Aorta (tissue), 5 donors: ENCODE results near the gene SKP1. TPM values are rescaled to one million over a fixed set of nuclear protein-coding genes. Genes with fewer than 3 reads are reported as not detected.

Experiments used
- ATAC-seq: fragments of 200-7000 bp; cut with Tn5 transposase; one replicate; pipeline ENCODE4 v1.9.1; 2022; ENCODE audit warnings: moderate library complexity; ENCODE audit not compliant: low FRiP score
- DNase-seq, 2 donors: peaks; one replicate each; pipeline ENCODE4 v3.0.0-alpha.2; 2020
- H3K27ac ChIP-seq, 2 donors: one replicate each; pipeline ENCODE4 v1.5.1; 2013; ENCODE audit warnings: low read length in 2 of 2, mild to moderate bottlenecking in 2 of 2, moderate library complexity in 2 of 2, control low read depth in 1 of 2, inconsistent platforms in 1 of 2, low read depth in 1 of 2
- H3K27me3 ChIP-seq, 2 donors: one replicate each; pipeline ENCODE4 v1.6.1; 2013; ENCODE audit warnings: control low read depth in 1 of 2, low read length in 1 of 2, mild to moderate bottlenecking in 1 of 2, moderate library complexity in 1 of 2; ENCODE audit not compliant: insufficient read depth in 2 of 2, control insufficient read depth in 1 of 2
- H3K36me3 ChIP-seq, 2 donors: one replicate each; pipeline ENCODE4 v1.6.1; 2013; ENCODE audit warnings: control low read depth in 1 of 2, low read length in 1 of 2, mild to moderate bottlenecking in 1 of 2; ENCODE audit not compliant: insufficient read depth in 2 of 2, control insufficient read depth in 1 of 2
- H3K4me1 ChIP-seq, 2 donors: one replicate each; pipeline ENCODE4 v1.6.1; 2013; ENCODE audit warnings: low read length in 2 of 2, control low read depth in 1 of 2, mild to moderate bottlenecking in 1 of 2, moderate library complexity in 1 of 2; ENCODE audit not compliant: insufficient read depth in 2 of 2, control insufficient read depth in 1 of 2
- H3K4me3 ChIP-seq, 2 donors: one replicate each; pipeline ENCODE4 v1.5.1; 2013; ENCODE audit warnings: low read length in 2 of 2, control low read depth in 1 of 2, mild to moderate bottlenecking in 1 of 2
- H3K9me3 ChIP-seq: one replicate; pipeline ENCODE4 v1.6.1; 2013; ENCODE audit warnings: mild to moderate bottlenecking, low read length; ENCODE audit not compliant: control insufficient read depth
- WGBS, 2 donors: extraction: QIAGEN DNeasy Blood & Tissue Kit; methylation state at CpG; one replicate each; pipeline ENCODE4 v1.1.7; 2013; 5-methylcytosine and 5-hydroxymethylcytosine counted together
- intact Hi-C, 2 donors: fragments of 100-400 bp; cut with DNase I; formaldehyde crosslinking; loops; one replicate each; pipeline versions ENCODE4 v1.14.2 to v1.15.0; 2022
- polyA plus RNA-seq, 2 donors: library from polyadenylated mRNA; stranded (reverse); fragments of 200-250 nt; gene quantifications; one replicate each; pipeline ENCODE4 v1.2.3, GENCODE V29; 2013
- total RNA-seq, 2 donors: library from RNA; stranded (reverse); fragmentation: NEBNext Ultra II Directional; extraction: Animal tissue kit (Norgen Biotek cat#: 25700); gene quantifications; one replicate each; pipeline ENCODE4 v1.2.1, GENCODE V29; 2021
- donor health status: healthy with polysubstance abuse.
- donor health status: Bipolar disorder and iron deficiency.
- donor health status: DM: no; HTN: no; CAD: no.
- donor health status: DM: no; HTN: no; CAD: no.
- donor health status: DM: yes; HTN: yes; CAD: no.

Gene SKP1
- total and polyA plus RNA-seq, 4 donors, result 304 to 1,152 (median 513) TPM

DNA sequence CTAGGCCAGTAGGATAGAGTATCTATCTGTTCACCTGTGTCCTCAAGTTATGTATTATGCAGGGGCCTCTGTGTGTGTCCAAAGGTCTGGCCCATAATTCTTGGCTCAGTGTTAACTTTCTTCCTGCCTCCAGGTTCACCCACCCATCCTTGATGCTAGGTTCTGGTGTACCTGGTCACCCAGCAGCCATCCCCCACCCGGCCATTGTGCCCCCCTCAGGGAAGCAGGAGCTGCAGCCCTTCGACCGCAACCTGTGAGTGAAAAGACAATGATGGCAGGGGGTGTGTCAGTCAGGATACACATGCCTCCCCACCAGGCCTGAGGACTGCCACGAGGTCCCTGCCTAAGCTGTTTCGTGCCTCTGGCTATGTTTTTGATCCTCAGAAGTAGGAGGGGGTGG is 34.7 kb downstream of the SKP1 start:
- no peaks in the 10 kb centered on the region for H3K27me3 ChIP-seq
- DNase-seq (no peak), ATAC-seq (no peak)
- no peaks in the 10 kb centered on the region for H3K36me3 ChIP-seq
- H3K4me1 ChIP-seq, result no peaks in the 10 kb centered on the region
- WGBS, 2 donors, result 80 to 81% methylated on average over 5 of the region's 5 CpGs
- intact Hi-C loops, result loop anchor here (5.0 to 10.0 kb wide), 2 partner anchors 40 to 1027 kb away; no protein-coding TSS in a partner anchor
- no peaks in the 10 kb centered on the region for H3K9me3 ChIP-seq
- no peak overlapping the region for H3K27ac ChIP-seq
- no peak overlapping the region for H3K4me3 ChIP-seq

DNA sequence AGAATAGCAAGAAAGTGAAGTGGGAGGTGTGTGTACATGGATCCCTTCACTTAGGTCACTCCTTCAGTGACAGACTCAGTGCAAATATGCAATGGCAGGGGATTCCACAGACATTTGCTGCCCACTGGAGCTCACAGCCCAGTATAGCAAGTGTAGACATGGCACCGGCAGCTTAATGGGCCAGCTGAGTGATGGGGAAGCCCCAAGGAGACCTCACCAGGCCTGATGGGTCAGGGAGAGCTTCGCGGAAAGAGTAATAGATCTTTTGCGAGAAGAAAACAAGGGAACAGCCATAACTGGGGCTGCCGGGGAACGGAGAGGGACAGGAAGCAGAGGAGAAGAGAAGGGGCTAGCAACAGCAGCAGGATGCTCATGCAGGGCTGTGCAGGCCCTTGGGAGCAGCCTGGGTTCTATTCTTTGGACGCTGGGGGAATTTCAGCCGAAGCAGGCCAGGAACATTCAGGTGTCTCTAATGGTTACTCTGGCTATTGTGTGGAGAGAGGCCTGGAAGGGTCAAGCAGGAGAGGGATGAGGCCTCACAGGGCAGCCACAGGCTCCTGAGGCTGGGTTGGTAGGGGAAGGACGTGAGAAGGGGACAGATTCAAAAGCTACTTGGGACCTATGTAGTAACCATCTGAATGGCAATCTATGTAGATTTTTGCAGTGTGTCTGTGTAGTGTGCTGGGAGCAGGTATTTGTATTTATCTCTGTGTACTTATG is 35.3 kb downstream of the SKP1 start:
- WGBS, 2 donors, result 73 to 75% methylated on average over 9 of the region's 9 CpGs
- H3K36me3 ChIP-seq, result no peaks in the 10 kb centered on the region
- ATAC-seq (no peak), DNase-seq (no peak)
- H3K9me3 ChIP-seq, result no peaks in the 10 kb centered on the region
- no peak overlapping the region for H3K4me3 ChIP-seq
- no peaks in the 10 kb centered on the region for H3K27me3 ChIP-seq
- H3K4me1 ChIP-seq, result no peaks in the 10 kb centered on the region
- H3K27ac ChIP-seq, result no peak overlapping the region
- intact Hi-C loops, result loop anchor here (2.0 to 10.0 kb wide), 3 partner anchors 39 to 1027 kb away; no protein-coding TSS in a partner anchor

DNA sequence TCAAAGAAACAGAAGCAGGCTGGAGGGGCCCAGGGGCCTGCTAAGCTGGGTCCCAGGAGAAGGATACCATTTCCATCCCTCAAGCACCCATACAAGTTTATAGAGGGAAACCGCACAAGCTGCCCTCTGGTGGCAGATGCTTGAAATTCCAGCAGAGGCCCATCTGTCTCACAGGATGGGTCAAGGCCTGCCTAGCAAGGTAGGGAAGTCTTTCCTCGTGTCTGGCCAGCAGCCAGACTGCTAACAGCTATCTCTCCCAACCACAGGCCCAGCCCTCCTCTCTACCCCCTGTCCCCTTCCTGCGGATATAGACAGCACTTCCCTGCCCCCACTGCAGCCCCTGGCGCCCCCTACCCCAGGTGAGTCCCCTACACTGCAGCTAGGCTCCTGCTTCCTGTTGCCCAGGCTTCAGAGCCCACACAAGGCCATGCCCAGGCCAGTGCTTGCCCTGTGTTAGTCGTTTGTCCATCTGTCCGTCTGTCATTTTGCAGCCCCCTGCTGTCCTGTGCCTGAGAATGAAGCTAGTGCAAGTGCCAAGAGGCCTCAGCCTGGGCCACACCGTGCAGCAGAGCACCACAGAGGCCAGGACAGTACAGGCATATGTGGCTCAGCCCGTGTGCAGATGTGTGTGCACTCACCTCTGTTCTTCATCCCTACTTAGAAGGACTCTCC is 36.1 kb downstream of the SKP1 start:
- H3K27me3 ChIP-seq, result no peaks in the 10 kb centered on the region
- no peaks in the 10 kb centered on the region for H3K36me3 ChIP-seq
- H3K4me3 ChIP-seq, result no peak overlapping the region
- DNase-seq (peak; percentile 71 to 81), ATAC-seq (peak; percentile 66)
- intact Hi-C loops, result loop anchor here (2.0 to 10.0 kb wide), 3 partner anchors 38 to 1026 kb away; no protein-coding TSS in a partner anchor
- H3K9me3 ChIP-seq, result no peaks in the 10 kb centered on the region
- H3K27ac ChIP-seq, result no peak overlapping the region
- 37% methylated on average over 8 of the region's 8 CpGs for WGBS, 2 donors
- no peaks in the 10 kb centered on the region for H3K4me1 ChIP-seq

DNA sequence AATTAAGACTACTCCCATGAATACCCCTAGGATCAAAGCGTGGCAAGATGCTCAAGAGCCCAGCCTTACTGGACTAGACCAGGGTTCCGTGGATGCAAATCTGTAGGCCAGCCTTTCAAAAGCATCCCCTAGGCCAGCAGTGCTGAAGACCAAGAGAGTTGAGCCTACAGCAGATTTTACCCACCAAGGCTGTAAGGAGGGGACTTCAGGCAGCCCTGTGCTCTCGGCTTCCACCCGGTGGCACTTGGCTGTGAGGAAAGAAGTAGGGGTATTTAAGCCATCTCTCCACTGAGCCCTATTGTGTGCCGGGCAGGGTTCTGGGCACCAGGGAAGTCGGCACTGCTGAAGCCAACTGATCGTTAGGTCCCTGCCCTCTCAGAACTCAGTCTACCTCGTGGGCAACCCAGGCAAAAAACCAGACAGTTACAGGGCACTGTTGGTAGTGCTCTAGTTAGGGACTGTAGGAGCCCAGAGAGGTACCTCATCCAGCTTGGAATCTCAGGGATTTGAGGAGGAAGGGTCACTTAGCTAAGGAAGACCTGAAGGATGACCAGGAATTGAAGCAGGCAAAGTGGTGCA is 36.8 kb downstream of the SKP1 start:
- Histone ChIP-seq H3K9me3 (no peaks in the 10 kb centered on the region), H3K4me1 (no peaks in the 10 kb centered on the region), H3K27me3 (no peaks in the 10 kb centered on the region), H3K4me3 (no peak overlapping the region), H3K36me3 (no peaks in the 10 kb centered on the region), H3K27ac (no peak overlapping the region)
- 91 to 92% methylated on average over 8 of the region's 8 CpGs for WGBS, 2 donors
- intact Hi-C loops, result loop anchor here (2.0 to 10.0 kb wide), 3 partner anchors 38 to 1025 kb away; no protein-coding TSS in a partner anchor
- DNase-seq (no peak), ATAC-seq (no peak)

DNA sequence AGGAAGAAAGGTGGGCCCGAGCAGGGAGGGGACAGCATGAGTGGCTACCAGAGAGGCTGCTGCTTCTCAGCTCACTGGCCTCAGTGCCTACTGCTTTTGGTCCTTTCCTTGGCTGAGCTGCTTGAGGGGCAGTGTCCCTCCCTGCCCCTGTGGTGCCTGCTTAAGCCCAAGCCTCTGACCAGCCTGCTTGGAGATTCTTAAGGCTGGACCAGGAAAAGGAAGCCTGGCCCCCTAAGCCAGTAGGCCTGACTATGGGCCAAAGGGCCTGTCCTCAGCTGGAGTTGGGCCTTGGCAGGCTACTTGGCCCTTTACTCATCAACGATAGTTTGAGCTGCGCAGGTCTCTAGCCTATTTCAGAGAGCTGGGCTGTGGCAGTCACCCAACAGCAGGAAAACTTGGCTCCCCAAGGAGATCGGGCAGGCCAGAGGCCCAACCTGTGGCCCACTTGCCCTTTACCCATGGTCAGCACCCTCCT is 37.3 kb downstream of the SKP1 start:
- Histone ChIP-seq H3K9me3 (no peaks in the 10 kb centered on the region), H3K4me1 (no peaks in the 10 kb centered on the region), H3K36me3 (no peaks in the 10 kb centered on the region), H3K27me3 (no peaks in the 10 kb centered on the region), H3K27ac (no peak overlapping the region), H3K4me3 (no peak overlapping the region)
- DNase-seq (no peak), ATAC-seq (no peak)
- intact Hi-C loops, result loop anchor here in 1 of 2 donors (5.0 kb wide), 1 partner anchor 37 kb away; no protein-coding TSS in a partner anchor
- 72 to 77% methylated on average over 4 of the region's 4 CpGs for whole genome bisulfite sequencing, 2 donors

DNA sequence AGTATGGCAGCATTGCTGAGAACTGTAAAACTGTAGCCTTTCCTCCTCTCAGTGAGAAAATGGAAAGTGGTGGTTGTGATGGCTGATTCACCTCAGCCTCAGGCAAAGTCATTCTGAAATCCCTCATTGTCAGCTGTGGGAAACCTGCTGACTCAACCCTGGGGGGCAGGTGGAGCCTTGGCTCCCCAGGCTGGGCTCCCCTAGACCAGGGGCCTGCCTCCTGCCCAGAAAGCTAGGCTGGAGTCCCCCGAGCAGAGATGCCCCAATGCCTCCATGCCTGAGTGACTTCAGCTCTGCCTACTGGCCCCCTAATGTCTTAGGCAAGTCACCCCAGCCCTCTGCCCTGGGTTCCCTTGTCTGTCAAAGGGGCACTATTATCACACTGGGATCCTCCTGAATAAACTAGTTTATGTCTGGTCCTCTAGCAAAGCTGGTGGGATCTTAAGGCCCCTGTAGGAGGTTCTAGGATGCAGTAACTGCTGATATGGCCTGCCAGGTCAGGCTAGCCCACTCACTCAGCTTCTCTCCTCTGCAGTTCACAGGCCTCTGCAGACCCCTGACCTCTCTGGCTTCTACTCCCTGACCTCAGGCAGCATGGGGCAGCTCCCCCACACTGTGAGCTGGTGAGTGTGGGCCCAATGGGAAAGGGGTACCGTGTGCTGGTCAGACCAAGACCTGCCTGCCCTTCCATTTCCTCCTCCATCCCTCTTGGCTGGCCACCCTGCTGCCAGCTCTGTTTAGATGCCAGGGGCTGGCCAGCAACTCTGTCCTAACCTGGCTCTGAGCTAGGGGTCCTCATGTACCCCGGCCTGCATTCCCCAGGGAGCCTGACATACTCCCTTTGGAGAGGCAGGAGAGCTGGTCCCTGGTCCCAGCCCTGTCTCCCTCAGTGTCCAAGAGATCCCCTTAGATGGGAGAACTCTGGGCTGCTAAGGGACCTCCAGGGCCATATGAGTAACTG is 38.1 kb downstream of the SKP1 start:
- intact Hi-C loops, result loop anchor here in 1 of 2 donors (5.0 kb wide), 1 partner anchor 36 kb away; no protein-coding TSS in a partner anchor
- WGBS, 2 donors, result 89 to 94% methylated on average over 3 of the region's 3 CpGs
- Histone ChIP-seq H3K27ac (no peak overlapping the region), H3K9me3 (no peaks in the 10 kb centered on the region), H3K4me1 (no peaks in the 10 kb centered on the region), H3K36me3 (peaks cover 0 to 2% of the 10 kb centered on the region in 2 donors), H3K4me3 (no peak overlapping the region), H3K27me3 (no peaks in the 10 kb centered on the region)
- no peak for ATAC-seq
- no peak for DNase-seq

DNA sequence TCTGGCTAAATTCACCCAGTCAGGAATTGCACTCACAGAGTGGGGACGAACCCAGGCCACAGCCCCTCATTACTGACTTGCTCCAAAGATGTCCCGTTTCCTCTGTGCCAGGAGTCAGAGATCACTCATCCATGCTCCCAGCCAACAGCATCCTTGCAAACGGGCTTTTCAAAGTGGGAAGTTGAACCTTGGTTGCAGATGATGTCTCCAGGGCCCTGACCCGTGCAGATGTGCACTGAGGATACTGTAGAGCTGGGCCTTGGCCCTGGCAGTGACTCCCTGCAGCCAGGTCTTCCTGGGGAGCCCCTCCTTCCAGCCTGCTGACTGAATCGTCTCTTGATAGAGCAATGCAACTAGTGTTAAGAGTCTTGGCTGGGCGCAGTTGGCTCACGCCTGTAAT is 40.0 kb downstream of the SKP1 start:
- ATAC-seq, result no peak
- H3K9me3 ChIP-seq, result no peaks in the 10 kb centered on the region
- intact Hi-C loops, result loop anchor here in 1 of 2 donors (5.0 kb wide), 1 partner anchor 34 kb away; no protein-coding TSS in a partner anchor
- 81 to 86% methylated on average over 7 of the region's 7 CpGs for WGBS, 2 donors
- peaks cover 0 to 2% of the 10 kb centered on the region in 2 donors for H3K36me3 ChIP-seq
- H3K4me3 ChIP-seq, result no peak overlapping the region
- no peaks in the 10 kb centered on the region for H3K27me3 ChIP-seq
- no peaks in the 10 kb centered on the region for H3K4me1 ChIP-seq
- DNase-seq, result peak in 1 of 2 donors; percentile 54
- H3K27ac ChIP-seq, result no peak overlapping the region

DNA sequence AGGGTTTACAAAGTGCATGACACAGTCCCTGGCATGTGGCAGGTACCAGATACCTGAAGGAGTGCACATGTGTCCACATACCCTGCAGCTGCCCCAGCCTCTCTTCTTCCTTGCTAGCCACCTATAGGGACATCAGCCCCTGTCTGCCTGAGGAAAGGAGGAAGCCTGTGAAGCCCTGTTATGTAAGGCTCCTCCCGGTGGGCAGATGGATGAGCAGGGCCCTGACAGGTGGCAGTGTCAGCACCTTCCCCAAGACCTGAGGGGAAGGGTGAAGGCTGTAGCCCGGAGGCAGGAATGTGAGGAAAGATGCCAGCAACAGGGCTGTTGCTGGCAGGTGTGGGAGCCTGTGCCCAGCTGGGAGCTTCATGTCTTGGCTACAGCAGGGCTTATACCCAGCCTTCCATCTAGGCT is 40.5 kb downstream of the SKP1 start:
- 75 to 78% methylated on average over 2 of the region's 2 CpGs for WGBS, 2 donors
- peak in 1 of 2 donors; percentile 36 for DNase-seq
- intact Hi-C loops, result loop anchor here in 1 of 2 donors (5.0 kb wide), 1 partner anchor 34 kb away; no protein-coding TSS in a partner anchor
- no peak overlapping the region for H3K4me3 ChIP-seq
- no peaks in the 10 kb centered on the region for H3K4me1 ChIP-seq
- H3K27me3 ChIP-seq, result no peaks in the 10 kb centered on the region
- ATAC-seq, result no peak
- H3K36me3 ChIP-seq, result peaks cover 0 to 2% of the 10 kb centered on the region in 2 donors
- H3K9me3 ChIP-seq, result no peaks in the 10 kb centered on the region
- no peak overlapping the region for H3K27ac ChIP-seq
